Vagina (tissue), 2 donors: ENCODE results near the gene METTL8.

Source experiments
- CTCF ChIP-seq, 3 experiments: fragments of 450-650 bp in 2 of 3; fragments of 200-600 bp in 1 of 3; sonication (generic) in 1 of 3; IDR thresholded peaks; one replicate each; pipeline ENCODE4 v1.5.1; 2017 to 2019; ENCODE audit warnings: antibody characterized with exemption in 3 of 3, mild to moderate bottlenecking in 2 of 3, moderate library complexity in 2 of 3
- POLR2A ChIP-seq, 2 donors: fragments of 450-650 bp; IDR thresholded peaks; one replicate each; pipeline ENCODE4 v1.6.1; 2017; ENCODE audit warnings: antibody characterized with exemption in 2 of 2, mild to moderate bottlenecking in 2 of 2, moderate library complexity in 2 of 2

GRCh38 chr2:171297956-171298355, 135.8 kb downstream of the METTL8 start:
- TF ChIP-seq CTCF (IDR thresholded peaks at IDR 0.05) (no peak), POLR2A (IDR thresholded peaks at IDR 0.05) (no peak)
